NCI-H748 (cell line): ENCODE results near the gene TMEM250.

ENCODE experiments used
- DNase-seq: peaks from one replicate; lab custom pipeline; 2025; ENCODE audit not compliant: unreplicated experiment; lab: John Stamatoyannopoulos, UW

Gene TMEM250

DNA sequence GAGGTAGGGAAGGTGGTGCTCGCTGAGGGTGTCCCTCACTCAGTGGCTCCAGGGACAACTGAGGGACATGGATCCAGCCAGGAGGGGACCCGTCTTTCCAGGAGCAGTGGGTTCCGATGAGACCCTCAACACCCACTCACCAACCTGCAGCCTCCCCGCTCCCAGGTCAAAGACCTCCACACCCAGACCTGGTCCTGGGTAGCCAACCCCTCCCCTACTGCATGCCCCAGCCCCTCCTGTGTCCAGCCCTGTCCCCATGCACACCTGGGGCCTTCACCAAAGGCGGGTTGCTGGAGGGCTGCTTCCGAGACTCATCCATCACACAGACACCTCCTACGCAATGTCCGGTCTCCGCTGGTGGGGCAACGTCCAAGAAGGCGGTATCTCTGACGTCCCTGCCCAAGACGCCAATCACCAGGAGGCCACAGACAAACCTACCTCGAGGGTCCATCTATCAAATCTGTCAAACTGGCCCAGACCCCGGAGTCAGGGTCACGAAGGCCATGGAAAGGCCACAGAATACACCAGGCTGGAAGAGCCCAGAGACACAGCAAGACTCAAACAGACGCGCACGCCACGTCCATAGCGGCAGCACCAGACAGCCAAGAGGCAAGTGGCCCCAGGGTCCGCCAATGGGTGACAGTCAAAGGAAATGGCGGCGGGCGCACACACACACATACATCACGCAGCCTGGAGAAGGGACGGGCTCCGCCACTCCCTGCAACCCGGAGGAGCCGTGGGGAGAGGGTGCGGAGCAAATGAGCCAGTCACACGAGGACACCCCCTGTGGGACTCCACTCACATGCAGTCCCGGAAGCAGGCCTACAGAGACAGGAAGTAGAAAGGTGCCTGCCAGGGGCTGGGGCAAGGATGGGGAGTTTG is 34.4 kb downstream of the TMEM250 start:
- no peak for DNase-seq

DNA sequence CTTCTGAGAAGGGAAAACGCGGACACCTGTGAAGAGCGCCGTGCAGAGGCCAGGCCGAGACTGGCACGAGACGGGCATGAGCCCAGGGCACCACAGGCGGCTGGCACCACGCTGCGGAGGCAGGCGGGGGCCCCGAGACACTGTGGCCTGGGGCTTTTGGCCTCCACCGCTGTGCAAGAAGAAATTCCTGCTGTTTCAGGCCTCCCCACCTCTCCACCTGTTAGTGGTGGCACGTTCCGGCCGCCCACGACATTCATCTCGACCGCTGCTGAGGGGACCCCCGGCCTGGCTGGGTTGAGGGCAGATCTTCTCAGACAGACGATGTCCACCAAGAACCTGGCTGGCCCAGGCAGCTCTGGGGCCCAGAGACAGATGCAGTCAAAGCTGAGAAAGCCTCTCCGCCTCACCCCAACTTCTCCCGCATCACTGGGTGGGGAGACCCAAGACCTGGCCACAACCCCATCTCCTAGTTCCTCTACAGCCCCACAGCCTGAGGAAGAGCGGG is 35.1 kb downstream of the TMEM250 start:
- DNase-seq: no peak

DNA sequence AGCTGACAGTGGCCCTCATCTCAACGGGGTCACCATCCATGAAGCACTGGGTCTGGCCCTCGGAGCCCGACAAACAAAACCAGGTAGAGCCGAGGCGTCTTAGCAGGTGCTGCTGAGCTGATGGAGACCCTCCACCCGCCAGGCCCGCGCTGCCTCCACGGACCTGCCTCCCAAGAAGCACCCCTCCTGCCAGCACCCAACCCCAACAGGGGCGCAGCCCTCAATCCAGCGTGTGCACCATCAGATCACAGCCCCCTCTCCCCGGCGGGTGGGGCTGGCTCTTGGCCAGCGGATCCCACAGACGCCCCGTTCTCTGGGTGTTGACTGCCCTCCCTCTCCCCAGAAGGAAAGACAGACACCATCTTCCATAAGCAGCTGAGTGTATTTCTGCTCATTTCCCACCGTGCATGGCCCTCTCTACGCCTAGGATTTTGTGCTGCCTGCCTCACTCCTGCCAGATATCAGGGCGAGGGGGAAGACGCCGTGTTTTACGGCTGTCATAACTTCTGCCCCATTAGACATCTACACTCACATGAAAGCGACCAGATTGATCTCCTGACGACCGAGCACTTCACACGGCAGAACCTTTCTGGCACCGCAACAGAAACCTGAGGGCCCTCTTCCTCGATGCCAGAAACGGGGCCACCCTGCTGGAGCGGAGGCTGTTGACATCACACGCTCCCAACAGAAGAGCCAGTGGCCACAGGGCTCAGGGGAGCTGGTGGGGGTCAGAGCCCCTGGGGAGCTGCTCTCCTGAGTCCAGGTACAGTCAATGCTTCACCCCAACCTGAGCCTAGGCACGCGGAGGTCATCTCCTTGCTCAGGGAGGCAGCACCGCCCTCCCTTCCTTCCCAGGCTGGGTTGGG is 35.9 kb downstream of the TMEM250 start:
- no peak for DNase-seq

DNA sequence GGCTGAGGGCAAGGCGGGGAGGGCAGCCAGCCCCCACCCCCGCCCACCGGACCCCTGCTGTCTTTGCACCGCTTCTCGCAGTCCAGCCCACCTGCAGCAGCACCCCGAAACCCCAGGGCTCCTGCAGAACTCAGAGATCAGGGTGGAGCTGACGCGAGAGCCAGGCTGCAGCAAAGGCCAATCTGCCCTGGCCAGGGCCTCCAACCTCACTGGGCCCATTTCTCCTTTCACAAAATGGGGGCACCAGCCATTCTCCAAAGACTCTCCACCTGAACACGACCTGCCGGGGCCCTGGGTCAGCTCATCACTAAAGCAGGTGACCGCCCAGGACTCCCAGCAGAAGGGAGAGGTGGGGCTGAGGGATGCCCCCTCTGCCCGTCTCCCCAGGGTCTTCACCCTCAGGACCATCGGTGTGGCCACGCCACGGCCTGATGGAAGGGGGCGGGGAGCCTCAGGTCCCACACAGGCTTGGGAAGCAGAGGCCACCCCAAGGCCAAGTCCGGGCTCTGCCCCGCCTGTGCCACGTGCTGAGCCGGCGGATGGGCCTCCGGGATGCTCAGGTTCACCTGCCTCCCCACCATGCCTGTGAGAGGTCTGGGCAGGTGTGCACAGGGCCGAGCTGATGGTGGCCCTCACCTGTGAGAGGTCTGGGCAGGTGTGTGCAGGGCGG is 36.7 kb downstream of the TMEM250 start:
- peak; percentile 31 for DNase-seq

DNA sequence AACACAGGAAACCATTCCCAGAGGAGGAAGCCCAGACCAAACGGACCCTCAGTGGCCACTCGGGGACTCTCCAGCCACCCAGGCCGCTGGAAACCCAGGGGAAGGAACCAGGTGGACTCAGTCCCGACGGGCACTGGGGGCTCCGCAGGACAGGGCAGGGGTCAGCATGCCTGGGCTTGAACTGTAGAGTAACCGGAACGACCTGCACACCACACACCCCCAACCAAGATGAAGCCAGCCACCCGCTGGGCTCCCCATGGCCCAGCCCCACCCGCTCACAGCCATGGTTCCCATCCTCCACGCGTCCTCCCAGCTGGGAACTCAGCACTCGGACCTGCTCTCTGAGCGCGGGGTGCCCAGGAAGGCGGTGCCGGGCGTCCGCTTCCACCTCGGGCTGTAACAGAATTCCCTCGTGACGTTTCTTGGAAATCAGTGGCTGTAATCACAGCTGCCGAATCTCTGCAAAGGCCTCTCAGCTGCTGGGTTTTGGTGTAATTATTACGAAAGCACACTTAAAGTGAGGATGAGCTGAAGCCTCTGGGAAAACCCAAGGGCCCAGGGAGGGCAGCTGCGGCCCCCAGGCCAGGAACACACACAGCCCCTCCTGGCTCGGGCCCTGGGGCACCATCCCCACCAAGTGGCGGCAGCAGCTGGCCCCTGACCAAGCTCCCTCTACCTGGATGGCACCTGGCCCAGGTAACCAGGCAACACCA is 37.4 kb downstream of the TMEM250 start:
- peak; percentile 14 for DNase-seq

DNA sequence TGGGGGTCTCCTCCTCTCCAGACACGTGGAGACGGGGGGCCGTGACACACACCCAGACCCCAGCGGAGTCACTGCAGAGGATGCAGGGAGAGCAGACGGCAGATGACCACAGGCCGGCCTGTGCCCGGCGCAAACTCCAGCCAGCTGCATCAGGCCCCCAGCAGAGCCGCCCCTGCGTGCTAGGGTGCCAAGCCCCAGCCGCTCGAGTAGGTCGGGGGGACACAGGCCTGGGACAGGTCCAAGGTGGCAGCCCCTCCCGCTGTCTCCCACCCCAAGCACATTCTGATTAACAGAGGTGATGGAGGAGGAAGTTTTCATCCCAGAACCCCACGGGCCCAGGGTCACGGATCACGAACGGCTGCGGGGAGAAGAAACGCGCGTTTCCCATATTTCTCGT is 38.0 kb downstream of the TMEM250 start:
- no peak for DNase-seq

DNA sequence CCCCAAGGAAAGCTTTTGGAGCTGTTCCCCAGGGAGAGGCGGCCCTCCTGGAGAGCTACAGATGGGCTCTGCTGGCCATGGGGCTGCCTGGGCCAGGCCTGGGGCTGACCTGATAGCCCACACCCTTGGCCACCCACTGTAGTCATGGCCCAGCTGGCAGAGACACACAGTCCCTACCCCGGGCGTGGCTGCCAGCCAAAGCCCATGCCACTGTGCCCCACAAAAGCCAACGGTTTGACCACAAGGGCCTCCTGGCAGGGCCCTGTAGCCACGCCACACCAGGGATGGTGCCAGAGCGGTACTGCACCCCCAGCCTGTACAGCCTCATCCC is 38.8 kb downstream of the TMEM250 start:
- DNase-seq: no peak

DNA sequence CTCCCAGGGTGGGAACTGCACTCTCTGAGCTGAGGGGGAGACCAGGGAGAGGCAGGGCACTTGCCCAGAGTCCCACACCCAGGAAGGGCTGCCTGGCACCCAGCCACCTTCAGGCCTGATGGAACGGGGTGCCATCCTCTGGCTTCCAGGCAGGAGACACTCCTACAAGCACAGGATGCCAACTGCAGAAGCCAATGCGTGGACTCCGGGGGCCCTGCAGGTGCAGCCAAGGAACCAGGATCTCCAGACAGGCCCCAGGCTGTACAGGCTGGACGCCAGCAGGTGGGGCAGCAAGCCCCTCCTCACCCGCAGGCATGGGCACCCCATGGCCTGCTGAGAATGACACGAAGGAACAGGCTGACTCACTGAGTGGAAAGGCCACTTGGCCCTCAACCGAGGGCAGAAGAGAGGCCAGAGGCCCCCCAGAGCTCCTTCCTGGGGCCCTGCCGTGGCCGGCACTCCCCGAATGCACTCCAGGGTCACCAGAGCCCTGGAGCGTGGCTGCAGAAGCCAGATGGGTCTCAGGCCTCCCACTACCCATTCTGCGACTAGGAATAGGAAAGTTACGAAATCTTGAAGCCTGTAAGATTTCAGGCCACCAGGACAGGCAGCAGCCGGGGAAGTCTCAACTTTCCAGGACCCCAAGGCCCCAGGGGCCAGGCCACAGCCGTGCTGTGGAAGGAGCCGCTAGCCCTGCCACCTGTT is 39.3 kb downstream of the TMEM250 start:
- no peak for DNase-seq

DNA sequence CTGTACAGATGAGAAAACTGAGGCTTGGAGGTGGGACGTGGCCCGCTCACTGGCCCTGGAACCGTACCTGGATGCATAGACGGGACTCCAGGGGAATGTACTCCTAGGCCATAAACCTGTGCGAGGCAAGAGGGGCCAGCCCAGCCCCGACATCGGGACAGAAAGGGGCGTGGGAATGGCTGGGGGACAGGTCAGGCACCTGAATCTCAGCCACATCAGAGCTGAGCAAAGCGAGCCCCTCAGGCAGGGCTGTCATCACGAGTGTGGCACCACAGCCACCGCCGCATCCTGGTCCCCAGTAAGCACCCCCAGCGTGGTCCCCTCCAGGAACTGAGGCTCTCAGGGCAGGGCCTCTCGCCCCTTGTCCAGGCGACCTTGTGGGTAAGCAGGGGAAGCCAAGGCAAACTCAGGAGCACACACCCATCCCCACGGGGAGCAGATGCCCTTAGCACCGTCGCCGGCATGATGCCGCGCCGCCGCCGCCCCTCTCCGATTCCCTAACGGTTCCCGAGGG is 40.1 kb downstream of the TMEM250 start:
- no peak for DNase-seq

DNA sequence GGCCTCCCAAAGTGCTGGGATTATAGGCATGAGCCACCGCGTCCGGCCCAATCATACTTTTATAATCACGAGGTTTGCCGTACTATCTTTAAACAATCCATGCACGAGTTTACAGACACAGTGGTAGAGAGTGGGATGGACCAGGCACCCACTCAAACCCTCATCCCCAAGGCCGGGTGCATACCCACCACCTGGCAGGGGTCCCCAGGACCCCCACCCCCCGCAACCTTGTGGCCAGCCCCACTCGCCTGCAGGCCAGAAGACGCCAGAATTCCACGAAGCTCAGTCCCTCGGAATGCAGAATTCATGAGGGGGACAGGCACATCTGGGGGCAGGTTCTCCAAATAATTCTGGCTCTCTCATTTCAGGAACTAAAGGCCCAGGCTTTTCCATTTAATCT is 40.7 kb downstream of the TMEM250 start:
- no peak for DNase-seq

DNA sequence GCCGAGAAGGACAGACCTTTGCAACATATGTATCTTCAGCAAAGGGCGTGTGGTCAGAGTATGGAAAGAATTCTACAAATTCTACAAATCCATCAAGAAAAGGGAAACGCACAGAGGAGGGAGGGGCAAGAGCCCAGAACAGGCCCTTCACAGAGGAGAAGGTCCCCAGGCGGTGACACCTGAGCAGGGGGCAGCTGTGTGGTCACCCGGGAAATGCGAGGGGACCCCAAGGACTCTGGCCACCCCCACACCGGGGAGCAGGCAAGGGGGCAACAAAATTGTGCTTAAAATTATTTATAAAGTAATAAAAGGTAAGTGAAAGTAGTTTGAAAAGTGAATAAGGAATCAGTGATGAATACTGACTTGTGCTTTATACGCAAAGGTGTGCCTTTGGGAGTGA is 41.2 kb downstream of the TMEM250 start:
- DNase-seq: no peak

DNA sequence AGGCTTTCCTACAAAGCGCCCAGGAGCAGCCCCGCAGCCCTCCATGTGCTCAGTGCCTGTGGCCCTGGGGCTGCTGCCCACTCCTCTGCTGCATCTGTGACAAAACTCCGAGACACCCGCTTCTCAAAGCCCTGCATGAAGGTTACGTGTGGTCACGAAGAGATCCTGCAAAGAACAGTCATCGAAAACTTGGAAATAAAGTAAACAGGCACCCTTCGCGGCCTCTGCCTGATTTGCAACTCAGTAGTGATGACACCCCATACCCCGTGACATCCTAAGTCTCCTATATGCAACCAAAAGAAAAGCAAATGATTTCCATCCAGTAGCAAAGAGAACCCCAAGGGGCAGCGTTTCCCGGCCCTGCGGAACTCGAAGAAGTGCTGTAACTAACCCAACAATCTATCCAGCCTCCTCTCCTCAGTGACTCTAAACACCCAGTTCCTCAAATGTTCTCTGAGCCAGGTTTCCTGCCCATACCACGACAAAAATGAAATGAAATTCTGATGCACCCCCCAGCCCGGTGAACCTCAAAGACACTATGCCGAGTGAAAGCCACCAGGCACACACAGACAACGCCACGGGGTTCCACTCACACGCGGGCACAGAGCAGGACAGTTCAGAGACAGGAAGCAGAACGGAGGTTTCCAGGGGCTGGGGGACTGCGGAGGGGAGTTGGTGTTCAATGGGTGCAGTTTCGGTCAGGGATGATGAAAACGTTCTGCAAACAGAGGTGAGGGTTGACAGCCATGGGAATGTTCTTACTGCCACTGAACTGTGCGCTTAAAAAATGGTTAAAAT is 42.6 kb downstream of the TMEM250 start:
- DNase-seq: no peak

DNA sequence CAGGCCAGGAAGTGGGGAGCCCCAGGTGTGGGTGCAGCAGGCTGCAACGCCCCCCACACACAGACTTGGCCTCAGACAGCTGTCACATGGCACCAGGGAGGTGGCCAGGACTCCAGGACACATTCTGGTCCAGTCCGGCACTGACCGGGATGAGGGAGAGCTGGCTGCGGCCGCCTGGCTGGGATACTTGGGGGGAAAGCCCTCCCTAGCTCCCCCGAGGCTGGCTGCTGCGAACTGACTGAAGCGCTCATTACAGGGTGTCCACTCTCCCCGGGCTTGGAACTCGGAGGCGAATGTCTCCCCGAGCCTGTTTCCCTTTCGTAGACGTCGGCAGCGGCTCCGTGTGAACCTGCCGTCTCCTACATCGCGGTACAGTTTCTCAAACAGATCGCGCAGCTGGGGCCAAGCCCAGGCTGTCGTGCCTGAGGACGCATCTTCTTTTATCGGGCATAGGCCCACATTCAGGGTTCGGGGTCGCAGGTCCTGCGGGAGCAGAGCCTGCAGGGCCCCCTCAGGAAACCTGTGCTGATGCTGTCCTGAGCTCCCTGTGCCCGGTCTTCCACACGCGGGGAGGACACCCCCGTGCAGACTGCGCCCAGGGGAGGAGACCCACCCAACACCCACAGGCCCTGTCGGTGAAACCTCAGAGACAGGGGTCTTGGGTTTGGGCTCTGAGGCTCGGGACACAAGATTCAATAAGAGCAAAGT is 43.4 kb downstream of the TMEM250 start:
- no peak for DNase-seq

DNA sequence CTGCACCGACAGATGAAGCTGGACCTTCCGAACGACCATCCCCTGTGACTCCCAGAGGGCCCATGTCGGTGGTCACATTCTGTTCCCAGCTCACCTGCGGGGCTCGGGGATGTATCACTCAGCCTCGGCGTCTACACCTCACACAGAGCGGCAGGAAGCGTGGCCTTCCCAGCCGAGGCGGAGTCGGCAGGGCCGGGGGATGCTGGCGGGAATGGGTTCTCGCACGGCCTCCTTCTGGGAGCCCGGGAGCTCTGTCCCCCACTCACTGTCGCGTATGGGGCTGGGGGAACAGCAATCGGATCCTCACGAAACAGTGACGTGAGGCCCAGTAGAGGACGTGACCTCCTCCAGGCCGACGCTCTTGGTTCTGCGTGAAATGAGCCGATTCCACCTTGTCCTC is 44.0 kb downstream of the TMEM250 start:
- no peak for DNase-seq
